Endothelial cell (in vitro differentiated cells): Measurements from ENCODE around the gene PPM1M. TPM values are rescaled to one million over a fixed set of nuclear protein-coding genes. Genes with fewer than 3 reads are reported as not detected.

Experiments used
- DNase-seq: peaks from one replicate; pipeline ENCODE4 v3.0.0; 2021; ENCODE audit warnings: low spot score
- H3K27ac Mint-ChIP-seq: one replicate; pipeline ENCODE4 v1.8.0; 2021; ENCODE audit warnings: mixed read lengths, inconsistent platforms; ENCODE audit not compliant: unreplicated experiment
- H3K27me3 Mint-ChIP-seq: one replicate; pipeline ENCODE4 v1.8.0; 2021; ENCODE audit warnings: mild to moderate bottlenecking, moderate library complexity, mixed read lengths, inconsistent platforms; ENCODE audit not compliant: unreplicated experiment
- H3K36me3 Mint-ChIP-seq: one replicate; pipeline ENCODE4 v1.8.0; 2021; ENCODE audit warnings: mild to moderate bottlenecking, low read depth, mixed read lengths, inconsistent platforms; ENCODE audit not compliant: unreplicated experiment
- H3K4me1 Mint-ChIP-seq: one replicate; pipeline ENCODE4 v1.8.0; 2021; ENCODE audit warnings: mild to moderate bottlenecking, mixed read lengths, inconsistent platforms; ENCODE audit not compliant: unreplicated experiment
- H3K4me3 Mint-ChIP-seq: one replicate; pipeline ENCODE4 v1.8.0; 2021; ENCODE audit warnings: mild to moderate bottlenecking, mixed read lengths, inconsistent platforms; ENCODE audit not compliant: unreplicated experiment
- H3K9me3 Mint-ChIP-seq: one replicate; pipeline ENCODE4 v1.8.0; 2021; ENCODE audit warnings: mixed read lengths, inconsistent platforms; ENCODE audit not compliant: unreplicated experiment
- total RNA-seq: library from RNA; stranded (reverse); fragmentation: NEBNext Ultra II Directional; extraction: Animal tissue kit (Norgen Biotek cat#: 25700); gene quantifications from one replicate; pipeline ENCODE4 v1.2.1, GENCODE V29; 2021; ENCODE audit not compliant: unreplicated experiment
- TF ChIP-seq, protein P1 (sequence below): fragments of 200-600 bp; sonication (generic); IDR thresholded peaks from one replicate; pipeline ENCODE4 v1.5.0; 2021; ENCODE audit warnings: antibody characterized with exemption; ENCODE audit not compliant: unreplicated experiment

Gene PPM1M
- total RNA-seq, 1 donor from 2014 or later = 15.0 TPM

DNA sequence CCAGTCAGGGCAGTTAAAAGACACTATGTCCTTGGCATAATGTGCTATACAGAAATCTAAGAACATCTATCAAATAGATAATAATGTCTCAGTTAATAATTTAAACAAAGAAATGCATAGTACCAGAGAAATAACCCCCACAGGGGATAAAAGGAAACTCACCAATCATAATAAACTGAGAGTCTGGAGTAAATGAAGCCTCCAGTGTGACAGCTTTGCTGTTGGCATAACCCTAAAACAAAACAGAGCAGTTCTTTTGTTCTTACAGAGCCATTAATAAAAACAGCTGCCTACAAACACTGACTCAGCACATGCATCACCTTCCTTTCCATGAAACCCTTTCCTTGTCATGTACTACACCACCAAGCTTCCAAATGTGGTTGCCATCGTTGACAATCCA lies 13.5 kb downstream of the PPM1M start:
- Mint-ChIP-seq H3K9me3 (no peaks in the 10 kb centered on the region), H3K27me3 (peaks cover 3% of the 10 kb centered on the region), H3K27ac (no peak overlapping the region), H3K36me3 (peaks cover 57% of the 10 kb centered on the region), H3K4me1 (peaks cover 5% of the 10 kb centered on the region), H3K4me3 (no peak overlapping the region)
- TF ChIP-seq, protein P1, sequence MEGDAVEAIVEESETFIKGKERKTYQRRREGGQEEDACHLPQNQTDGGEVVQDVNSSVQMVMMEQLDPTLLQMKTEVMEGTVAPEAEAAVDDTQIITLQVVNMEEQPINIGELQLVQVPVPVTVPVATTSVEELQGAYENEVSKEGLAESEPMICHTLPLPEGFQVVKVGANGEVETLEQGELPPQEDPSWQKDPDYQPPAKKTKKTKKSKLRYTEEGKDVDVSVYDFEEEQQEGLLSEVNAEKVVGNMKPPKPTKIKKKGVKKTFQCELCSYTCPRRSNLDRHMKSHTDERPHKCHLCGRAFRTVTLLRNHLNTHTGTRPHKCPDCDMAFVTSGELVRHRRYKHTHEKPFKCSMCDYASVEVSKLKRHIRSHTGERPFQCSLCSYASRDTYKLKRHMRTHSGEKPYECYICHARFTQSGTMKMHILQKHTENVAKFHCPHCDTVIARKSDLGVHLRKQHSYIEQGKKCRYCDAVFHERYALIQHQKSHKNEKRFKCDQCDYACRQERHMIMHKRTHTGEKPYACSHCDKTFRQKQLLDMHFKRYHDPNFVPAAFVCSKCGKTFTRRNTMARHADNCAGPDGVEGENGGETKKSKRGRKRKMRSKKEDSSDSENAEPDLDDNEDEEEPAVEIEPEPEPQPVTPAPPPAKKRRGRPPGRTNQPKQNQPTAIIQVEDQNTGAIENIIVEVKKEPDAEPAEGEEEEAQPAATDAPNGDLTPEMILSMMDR = no peak
- DNase-seq = no peak

DNA sequence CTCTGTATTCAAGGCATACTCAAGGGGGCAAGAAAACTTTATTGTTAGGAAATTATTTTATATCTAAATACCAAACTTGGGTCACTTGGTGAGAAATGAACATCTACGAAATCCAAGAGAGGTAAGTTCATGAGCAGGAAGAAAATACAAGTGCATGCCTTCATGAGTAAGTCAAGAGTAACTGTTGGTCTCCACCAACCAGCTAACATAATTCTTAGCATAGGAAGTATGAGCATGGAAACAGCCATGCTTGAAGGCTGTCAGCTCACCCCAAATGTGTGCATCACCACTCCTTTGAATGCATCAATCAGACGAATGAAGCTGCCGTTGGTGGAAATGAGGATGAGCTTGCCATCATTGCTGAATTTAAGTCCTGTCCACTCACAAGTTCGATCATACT lies 13.9 kb downstream of the PPM1M start:
- TF ChIP-seq, protein P1 = no peak
- H3K27ac Mint-ChIP-seq = no peak overlapping the region
- H3K9me3 Mint-ChIP-seq = no peaks in the 10 kb centered on the region
- H3K27me3 Mint-ChIP-seq = peaks cover 4% of the 10 kb centered on the region
- H3K36me3 Mint-ChIP-seq = peaks cover 61% of the 10 kb centered on the region
- no peak for DNase-seq
- H3K4me3 Mint-ChIP-seq = no peak overlapping the region
- peaks cover 5% of the 10 kb centered on the region for H3K4me1 Mint-ChIP-seq

DNA sequence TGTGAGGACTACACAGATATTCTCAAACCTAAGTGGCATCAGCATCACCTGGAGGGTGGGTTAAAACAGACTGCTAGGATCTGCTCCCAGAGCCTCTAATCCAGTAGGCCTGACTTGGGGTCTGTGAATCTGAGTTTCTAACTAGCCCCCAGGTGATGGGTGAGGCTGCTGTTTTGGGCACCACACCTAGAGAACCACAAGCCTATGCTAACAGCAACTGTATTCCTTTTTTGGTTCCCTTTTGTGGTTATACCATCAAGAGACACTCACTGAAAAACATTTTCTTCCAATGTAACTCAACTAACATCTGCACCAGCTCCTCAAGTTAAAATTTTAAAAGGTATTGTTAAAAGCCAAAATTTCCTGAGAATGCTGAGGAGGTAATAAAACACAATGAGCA lies 16.9 kb downstream of the PPM1M start:
- H3K4me1 Mint-ChIP-seq = peaks cover 1% of the 10 kb centered on the region
- peaks cover 52% of the 10 kb centered on the region for H3K36me3 Mint-ChIP-seq
- DNase-seq = no peak
- TF ChIP-seq, protein P1 = no peak
- peaks cover 5% of the 10 kb centered on the region for H3K27me3 Mint-ChIP-seq
- no peak overlapping the region for H3K4me3 Mint-ChIP-seq
- H3K9me3 Mint-ChIP-seq = no peaks in the 10 kb centered on the region
- no peak overlapping the region for H3K27ac Mint-ChIP-seq

DNA sequence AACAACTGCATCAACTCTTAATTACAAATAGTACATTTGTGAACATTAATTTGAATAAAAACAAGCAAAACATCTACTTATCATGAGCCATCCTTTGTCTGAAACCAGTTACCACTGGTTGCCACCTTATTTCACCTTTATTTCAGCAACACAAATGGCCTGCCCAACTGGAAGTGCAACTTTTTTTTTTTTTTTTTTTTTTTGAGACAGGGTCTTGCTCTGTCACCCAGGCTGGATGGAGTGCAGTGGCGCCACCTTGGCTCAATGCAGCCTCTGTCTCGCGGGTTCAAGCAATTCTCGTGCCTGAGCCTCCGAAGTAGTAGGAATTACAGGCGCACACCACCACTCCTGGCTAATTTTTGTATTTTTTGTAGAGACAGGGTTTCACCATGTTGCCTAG lies 19.8 kb downstream of the PPM1M start:
- peaks cover 5% of the 10 kb centered on the region for H3K27me3 Mint-ChIP-seq
- no peak overlapping the region for H3K27ac Mint-ChIP-seq
- H3K36me3 Mint-ChIP-seq = peaks cover 50% of the 10 kb centered on the region
- no peaks in the 10 kb centered on the region for H3K9me3 Mint-ChIP-seq
- no peak for DNase-seq
- TF ChIP-seq, protein P1 = no peak
- no peak overlapping the region for H3K4me3 Mint-ChIP-seq
- H3K4me1 Mint-ChIP-seq = peaks cover 18% of the 10 kb centered on the region

DNA sequence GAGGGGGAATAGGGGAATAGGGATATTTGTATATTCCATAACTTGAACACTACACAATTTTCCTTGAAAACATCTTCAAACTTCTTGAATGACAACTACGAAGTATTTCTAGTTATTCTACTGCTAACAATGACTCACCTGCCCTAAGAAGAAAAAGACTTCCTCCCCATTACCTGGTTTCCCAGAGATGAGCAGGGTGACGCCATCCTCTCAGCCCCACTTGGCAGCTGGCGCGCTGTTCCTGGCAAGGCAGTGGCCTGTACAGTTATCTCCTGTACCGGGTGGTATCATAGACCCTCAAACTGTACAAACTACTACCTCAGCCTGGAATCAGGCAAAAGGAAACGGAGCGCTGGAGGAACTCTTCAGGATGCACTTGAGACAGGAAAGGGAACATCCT lies 22.5 kb downstream of the PPM1M start:
- peaks cover 45% of the 10 kb centered on the region for H3K36me3 Mint-ChIP-seq
- H3K27me3 Mint-ChIP-seq = peaks cover 4% of the 10 kb centered on the region
- DNase-seq = no peak
- peak overlapping the region; percentile 4 for H3K4me3 Mint-ChIP-seq
- TF ChIP-seq, protein P1 = no peak
- peaks cover 24% of the 10 kb centered on the region for H3K4me1 Mint-ChIP-seq
- peak overlapping the region; percentile 90 for H3K27ac Mint-ChIP-seq
- H3K9me3 Mint-ChIP-seq = no peaks in the 10 kb centered on the region
